ENCODE data around the gene NFE2L2. TPM values are rescaled to one million over a fixed set of nuclear protein-coding genes. Genes with fewer than 3 reads are reported as not detected.
"Not testable (repeated sequence)": the region's sequence is repeated elsewhere in the genome, so short reads cannot be mapped to it uniquely, and the experiment has no call there.

Gene NFE2L2
- polyA plus RNA-seq, 1 experiment: 321 TPM

GRCh38 chr2:177187631-177188312 lies 76.8 kb downstream of the NFE2L2 start:
- CTCF ChIA-PET: interaction anchor here (0.6 kb wide), 1 partner anchor 22 kb away, joined by 3 read pairs; no protein-coding TSS in a partner anchor
- DNase-seq (ENCODE audit: low read depth, low spot score): no peak
- no peak overlapping the region for H3K4me3 ChIP-seq (ENCODE audit: low read depth, low read length)
- no peaks in the 10 kb centered on the region for H3K27me3 ChIP-seq (ENCODE audit: control insufficient read depth, insufficient read depth, low read length)
- POLR2A ChIA-PET: no interaction called here
- no peaks in the 10 kb centered on the region for H3K9me3 ChIP-seq (ENCODE audit: control insufficient read depth, insufficient read depth, low read length)
- TF ChIP-seq CTCF (IDR thresholded peaks at IDR 0.05; ENCODE audit: low read depth, low read length): no peak
- no peak overlapping the region for H3K27ac ChIP-seq (ENCODE audit: low read depth, low read length)

GRCh38 chr2:177186038-177186437 lies 78.5 kb downstream of the NFE2L2 start:
- H3K27ac ChIP-seq (ENCODE audit: low read depth, low read length); POLR2A ChIA-PET; H3K9me3 ChIP-seq (ENCODE audit: control insufficient read depth, insufficient read depth, low read length); H3K4me3 ChIP-seq (ENCODE audit: low read depth, low read length); H3K27me3 ChIP-seq (ENCODE audit: control insufficient read depth, insufficient read depth, low read length); DNase-seq (ENCODE audit: low read depth, low spot score): not testable (repeated sequence)
- CTCF ChIA-PET: interaction anchor here (0.9 kb wide), 1 partner anchor 21 kb away, joined by 3 read pairs; no protein-coding TSS in a partner anchor

DNA sequence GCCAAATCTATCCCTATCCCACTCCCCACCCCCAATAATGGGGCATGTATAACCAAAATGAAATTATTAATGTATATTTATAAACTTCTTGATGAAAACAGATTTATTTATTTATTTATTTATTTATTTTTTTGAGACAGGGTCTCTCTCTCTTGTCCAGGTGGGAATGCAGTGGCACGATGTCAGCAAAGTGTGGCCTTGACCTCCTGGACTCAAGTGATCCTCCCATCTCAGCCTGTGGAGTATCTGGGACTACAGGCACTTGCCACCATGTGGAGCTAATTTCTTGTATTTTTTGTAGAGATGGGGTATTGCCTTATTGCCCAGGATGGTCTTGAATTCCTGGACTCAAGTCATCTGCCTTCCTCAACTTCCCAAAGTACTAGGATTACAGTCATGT lies 79.9 kb downstream of the NFE2L2 start:
- ChIA-PET POLR2A (no interaction called here), CTCF (interaction anchor here (0.7 to 1.1 kb wide), 3 partner anchors 20 to 111 kb away, joined by 3 to 5 read pairs (median 3); no protein-coding TSS in a partner anchor)
- H3K27ac ChIP-seq (ENCODE audit: low read depth, low read length): no peak overlapping the region
- H3K9me3 ChIP-seq (ENCODE audit: control insufficient read depth, insufficient read depth, low read length): no peaks in the 10 kb centered on the region
- no peak overlapping the region for H3K4me3 ChIP-seq (ENCODE audit: low read depth, low read length)
- no peaks in the 10 kb centered on the region for H3K27me3 ChIP-seq (ENCODE audit: control insufficient read depth, insufficient read depth, low read length)
- TF ChIP-seq CTCF (IDR thresholded peaks at IDR 0.05; ENCODE audit: low read depth, low read length): no peak
- DNase-seq (ENCODE audit: low read depth, low spot score): no peak

DNA sequence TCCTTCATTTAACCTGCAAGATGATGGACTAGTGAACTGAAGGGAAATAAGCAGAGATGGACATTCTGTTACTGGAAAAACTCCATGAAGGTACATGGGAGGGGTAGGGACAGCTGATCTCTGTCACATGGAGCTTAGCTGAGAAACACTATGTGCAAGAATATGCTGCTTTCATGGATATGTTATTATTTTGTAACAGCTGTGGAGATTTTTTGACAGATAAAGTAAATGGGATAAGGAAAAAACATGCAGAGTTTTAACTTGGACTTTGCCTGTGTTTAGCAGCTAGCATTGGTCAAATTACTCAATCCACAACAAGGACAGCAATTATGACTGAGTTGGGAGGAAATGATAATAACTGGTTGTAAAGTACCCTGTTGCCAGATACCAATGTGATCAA lies 80.7 kb downstream of the NFE2L2 start:
- DNase-seq (ENCODE audit: low read depth, low spot score): no peak
- H3K27ac ChIP-seq (ENCODE audit: low read depth, low read length): no peak overlapping the region
- H3K27me3 ChIP-seq (ENCODE audit: control insufficient read depth, insufficient read depth, low read length): no peaks in the 10 kb centered on the region
- no peaks in the 10 kb centered on the region for H3K9me3 ChIP-seq (ENCODE audit: control insufficient read depth, insufficient read depth, low read length)
- TF ChIP-seq CTCF (IDR thresholded peaks at IDR 0.05; ENCODE audit: low read depth, low read length): no peak
- H3K4me3 ChIP-seq (ENCODE audit: low read depth, low read length): no peak overlapping the region
- CTCF ChIA-PET: interaction anchor here (1.4 kb wide), 1 partner anchor 19 kb away, joined by 4 read pairs; no protein-coding TSS in a partner anchor
- POLR2A ChIA-PET: no interaction called here

Small RNA genes lying within 50 kb of the gene (small RNA-seq; reads per million reads assigned to genes)
- gene MIR3128 (ENCODE audit: insufficient read length, low read depth) (not detected), gene MIR6512 (ENCODE audit: insufficient read length, low read depth) (not detected), gene RF00019 (ENCODE audit: insufficient read length, low read depth) (not detected)

Other genes starting within 250 kb of the NFE2L2 start
- gene HNRNPA3, start 51.9 kb downstream of the NFE2L2 start, polyA plus RNA-seq (2011; rRNA removed): 143 and 177 TPM in 2 replicates
- 15.1 and 22.6 TPM in 2 replicates for gene AGPS, start 128.0 kb upstream of the NFE2L2 start, polyA plus RNA-seq (2011; rRNA removed)